Upper lobe of right lung (tissue), 1 donor: ENCODE measurements around the gene DDAH1. TPM values are rescaled to one million over a fixed set of nuclear protein-coding genes. Genes with fewer than 3 reads are reported as not detected.

Source experiments
- ATAC-seq: fragments of 200-7000 bp; cut with Tn5 transposase; one replicate; pipeline ENCODE4 v1.9.1; 2020; ENCODE audit warnings: mild to moderate bottlenecking, moderate library complexity
- DNase-seq: peaks from one replicate; pipeline ENCODE4 v3.0.0-alpha.2; 2020
- H3K27ac ChIP-seq: fragments of 200-600 bp; one replicate; pipeline ENCODE4 v1.8.0; 2022
- H3K27me3 ChIP-seq: fragments of 200-600 bp; one replicate; pipeline ENCODE4 v1.8.0; 2022; ENCODE audit warnings: mild to moderate bottlenecking
- H3K36me3 ChIP-seq: fragments of 200-600 bp; one replicate; pipeline ENCODE4 v1.8.0; 2022
- H3K4me1 ChIP-seq: fragments of 200-600 bp; one replicate; pipeline ENCODE4 v1.8.0; 2022
- H3K4me3 ChIP-seq: fragments of 200-600 bp; one replicate; pipeline ENCODE4 v1.8.0; 2022; ENCODE audit warnings: mild to moderate bottlenecking
- H3K9me3 ChIP-seq: fragments of 200-600 bp; one replicate; pipeline ENCODE4 v1.8.0; 2022
- intact Hi-C: fragments of 100-400 bp; cut with DNase I; formaldehyde crosslinking; loops from one replicate; pipeline ENCODE4 v1.11.0; 2022
- total RNA-seq: library from RNA; stranded (reverse); fragmentation: NEBNext Ultra II Directional; extraction: Animal tissue kit (Norgen Biotek cat#: 25700); gene quantifications from one replicate; pipeline ENCODE4 v1.2.1, GENCODE V29; 2021
- TF ChIP-seq, protein P1 (sequence below): fragments of 200-600 bp; IDR thresholded peaks from one replicate; pipeline ENCODE4 v1.8.0; 2022; ENCODE audit warnings: antibody characterized with exemption
- donor health status: DM: no; HTN: yes; CAD: no; lungs with severe emphysema.

The DDAH1 gene
- total RNA-seq, 1 donor from 2014 or later: 51.3 TPM

DNA sequence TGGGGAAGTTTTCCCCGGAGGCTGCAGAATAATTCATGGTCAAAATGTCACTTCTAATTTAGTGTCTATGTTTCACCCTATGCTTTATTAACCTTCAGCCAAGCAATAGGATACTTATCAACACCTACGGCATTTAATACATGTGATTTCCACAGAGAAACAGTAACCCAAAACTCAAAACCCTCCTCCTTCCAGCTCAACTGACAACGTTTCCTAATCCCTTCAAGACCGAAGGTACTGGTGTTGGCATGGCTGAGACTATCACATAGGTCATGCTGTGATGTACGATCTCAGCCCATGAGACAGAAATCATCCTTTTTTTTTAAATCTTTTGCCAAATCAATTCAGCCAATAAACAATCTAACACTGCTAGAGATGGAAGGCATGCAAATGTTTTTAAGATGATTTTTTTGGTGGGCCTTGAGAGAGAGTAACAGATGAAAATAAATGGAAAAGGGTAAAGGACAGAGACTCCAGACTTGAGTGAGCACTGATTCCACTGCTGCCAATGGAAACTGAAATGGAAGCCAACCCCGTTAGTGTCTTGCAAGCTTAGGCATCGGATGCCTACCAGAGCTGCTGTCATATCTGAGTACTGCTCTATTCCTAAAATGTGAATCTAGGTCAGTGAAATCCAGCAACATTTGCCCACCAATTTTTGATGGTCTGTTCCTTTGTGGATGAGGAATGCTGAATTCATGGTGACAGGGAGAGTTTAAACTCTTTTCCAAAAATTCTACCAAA, 125.1 kb downstream of the DDAH1 start:
- TF ChIP-seq, protein P1, sequence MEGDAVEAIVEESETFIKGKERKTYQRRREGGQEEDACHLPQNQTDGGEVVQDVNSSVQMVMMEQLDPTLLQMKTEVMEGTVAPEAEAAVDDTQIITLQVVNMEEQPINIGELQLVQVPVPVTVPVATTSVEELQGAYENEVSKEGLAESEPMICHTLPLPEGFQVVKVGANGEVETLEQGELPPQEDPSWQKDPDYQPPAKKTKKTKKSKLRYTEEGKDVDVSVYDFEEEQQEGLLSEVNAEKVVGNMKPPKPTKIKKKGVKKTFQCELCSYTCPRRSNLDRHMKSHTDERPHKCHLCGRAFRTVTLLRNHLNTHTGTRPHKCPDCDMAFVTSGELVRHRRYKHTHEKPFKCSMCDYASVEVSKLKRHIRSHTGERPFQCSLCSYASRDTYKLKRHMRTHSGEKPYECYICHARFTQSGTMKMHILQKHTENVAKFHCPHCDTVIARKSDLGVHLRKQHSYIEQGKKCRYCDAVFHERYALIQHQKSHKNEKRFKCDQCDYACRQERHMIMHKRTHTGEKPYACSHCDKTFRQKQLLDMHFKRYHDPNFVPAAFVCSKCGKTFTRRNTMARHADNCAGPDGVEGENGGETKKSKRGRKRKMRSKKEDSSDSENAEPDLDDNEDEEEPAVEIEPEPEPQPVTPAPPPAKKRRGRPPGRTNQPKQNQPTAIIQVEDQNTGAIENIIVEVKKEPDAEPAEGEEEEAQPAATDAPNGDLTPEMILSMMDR: no peak
- no peaks in the 10 kb centered on the region for H3K9me3 ChIP-seq
- H3K4me3 ChIP-seq: no peak overlapping the region
- peaks cover 14% of the 10 kb centered on the region for H3K4me1 ChIP-seq
- no peak overlapping the region for H3K27ac ChIP-seq
- DNase-seq (no peak), ATAC-seq (no peak)
- intact Hi-C loops: no loop called here
- no peaks in the 10 kb centered on the region for H3K27me3 ChIP-seq
- H3K36me3 ChIP-seq: no peaks in the 10 kb centered on the region

DNA sequence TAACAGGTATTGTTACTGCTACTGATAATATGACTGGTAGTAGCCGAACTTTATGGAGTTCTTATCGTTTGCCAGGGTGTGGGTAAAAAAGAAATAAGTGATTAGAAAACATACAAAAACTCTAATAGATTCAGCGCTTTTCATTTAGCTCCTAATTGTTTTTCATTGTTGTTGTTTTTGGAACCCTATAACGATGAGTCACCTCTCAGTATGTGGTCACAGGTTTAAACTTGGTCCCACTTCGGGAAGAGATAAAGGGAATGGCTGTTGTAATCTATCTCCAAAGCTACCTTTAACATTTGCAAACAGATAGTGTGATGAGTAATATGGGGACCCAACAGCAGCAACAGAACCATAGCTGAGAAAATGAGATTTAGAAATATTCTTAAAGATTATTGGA, 125.9 kb downstream of the DDAH1 start:
- H3K27ac ChIP-seq: no peak overlapping the region
- no peak for ATAC-seq
- H3K36me3 ChIP-seq: no peaks in the 10 kb centered on the region
- TF ChIP-seq, protein P1: no peak
- no peak overlapping the region for H3K4me3 ChIP-seq
- H3K4me1 ChIP-seq: peaks cover 14% of the 10 kb centered on the region
- no peaks in the 10 kb centered on the region for H3K9me3 ChIP-seq
- no peak for DNase-seq
- H3K27me3 ChIP-seq: no peaks in the 10 kb centered on the region
- intact Hi-C loops: no loop called here

DNA sequence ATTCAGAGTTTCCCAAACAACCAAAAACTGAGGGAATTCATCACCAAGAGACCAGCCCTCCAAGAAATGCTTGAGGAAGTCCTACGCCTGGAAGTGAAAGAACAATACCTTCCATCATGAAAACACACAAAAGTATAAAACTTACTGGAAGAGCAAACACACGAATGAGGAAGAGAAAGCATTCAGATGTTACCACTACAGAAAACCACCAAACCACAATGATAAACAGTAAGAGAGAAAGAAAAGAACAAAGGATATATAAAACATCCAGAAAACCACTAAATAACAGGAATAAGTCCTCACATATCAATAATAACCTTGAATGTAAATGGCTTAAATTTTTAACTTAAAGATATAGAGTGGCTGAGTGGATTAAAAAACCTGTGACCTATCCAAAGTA, 130.0 kb downstream of the DDAH1 start:
- Histone ChIP-seq H3K4me1 (peaks cover 10% of the 10 kb centered on the region), H3K4me3 (no peak overlapping the region), H3K9me3 (no peaks in the 10 kb centered on the region), H3K27me3 (no peaks in the 10 kb centered on the region), H3K36me3 (no peaks in the 10 kb centered on the region), H3K27ac (no peak overlapping the region)
- DNase-seq: no peak
- intact Hi-C loops: no loop called here
- TF ChIP-seq, protein P1: no peak
- ATAC-seq: no peak

DNA sequence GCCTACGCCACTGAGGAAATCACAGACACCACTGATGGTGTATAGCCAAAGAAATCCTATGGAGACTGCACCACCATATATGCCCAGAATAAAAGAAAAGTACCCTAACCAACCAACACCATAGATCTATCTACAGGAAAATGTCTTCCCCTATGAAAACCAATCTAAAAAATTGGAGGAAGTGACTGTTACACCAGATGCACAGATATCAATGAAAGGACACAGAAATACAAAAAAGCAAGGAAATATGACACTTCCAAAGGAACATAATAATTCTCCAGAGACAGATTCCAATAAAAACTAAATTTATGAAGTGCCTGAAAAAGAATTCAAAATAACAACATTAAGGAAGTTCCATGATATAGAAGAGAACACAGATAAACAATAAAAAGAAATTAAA, 131.8 kb downstream of the DDAH1 start:
- Histone ChIP-seq H3K27me3 (no peaks in the 10 kb centered on the region), H3K4me3 (no peak overlapping the region), H3K4me1 (peaks cover 26% of the 10 kb centered on the region), H3K36me3 (no peaks in the 10 kb centered on the region), H3K9me3 (no peaks in the 10 kb centered on the region), H3K27ac (no peak overlapping the region)
- TF ChIP-seq, protein P1: no peak
- DNase-seq (no peak), ATAC-seq (no peak)
- intact Hi-C loops: no loop called here

DNA sequence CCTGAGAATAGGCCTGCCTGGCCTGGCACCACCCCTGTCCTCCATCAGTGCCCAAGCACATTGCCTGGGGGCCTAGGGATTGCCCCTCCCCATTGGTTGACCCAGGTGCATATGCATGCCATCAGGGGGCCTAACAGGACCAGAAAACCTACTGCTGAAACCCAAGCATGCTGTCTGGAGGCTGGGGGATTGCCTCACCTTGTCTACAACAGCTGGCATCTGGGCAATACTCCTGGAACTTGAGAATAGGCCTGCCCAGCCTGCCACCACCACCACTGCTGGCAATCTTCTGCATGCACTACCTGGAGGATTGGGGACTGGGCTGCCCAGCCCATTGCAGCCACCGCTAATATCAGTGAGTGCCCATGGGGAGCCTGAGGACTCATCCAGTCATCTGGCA, 132.4 kb downstream of the DDAH1 start:
- DNase-seq: no peak
- H3K4me1 ChIP-seq: peaks cover 26% of the 10 kb centered on the region
- intact Hi-C loops: no loop called here
- H3K4me3 ChIP-seq: no peak overlapping the region
- no peak overlapping the region for H3K27ac ChIP-seq
- no peaks in the 10 kb centered on the region for H3K36me3 ChIP-seq
- no peak for ATAC-seq
- H3K9me3 ChIP-seq: no peaks in the 10 kb centered on the region
- H3K27me3 ChIP-seq: no peaks in the 10 kb centered on the region
- TF ChIP-seq, protein P1: no peak
